ENCODE results near the gene BEX4.
"Not testable (repeated sequence)": the region's sequence is repeated elsewhere in the genome, so short reads cannot be mapped to it uniquely, and the experiment has no call there.

BEX4 gene

DNA sequence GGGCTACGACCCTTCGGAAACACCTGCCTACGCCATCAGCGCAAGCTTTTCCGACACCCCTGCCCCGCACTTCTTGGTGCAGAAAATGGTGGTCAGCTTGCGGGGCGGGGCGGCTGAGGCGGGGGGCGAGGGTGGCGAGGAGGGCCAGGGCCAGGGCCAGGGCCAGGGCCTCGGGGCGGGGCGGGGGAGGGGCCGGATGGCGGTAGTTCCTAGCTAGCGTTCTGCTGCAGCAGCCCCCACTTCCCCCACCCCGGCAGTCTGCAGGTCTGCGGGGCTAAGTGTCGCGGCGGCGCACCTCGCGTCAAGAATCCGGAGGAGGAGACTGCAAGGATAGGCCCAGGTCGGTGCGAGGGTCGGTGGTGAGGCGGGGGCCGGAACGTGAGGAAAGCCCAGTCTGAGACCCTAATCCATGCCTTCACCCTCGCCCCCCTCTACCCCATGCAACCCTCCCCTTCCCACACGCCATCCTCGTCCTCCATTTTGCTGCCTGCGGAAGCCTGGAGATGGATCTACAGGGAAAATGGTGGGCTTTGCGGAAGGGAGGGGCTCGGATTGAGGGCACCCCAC is 600 bp downstream of the BEX4 start:
- TF ChIP-seq GLIS3 (CRISPR knock-in tag; IDR thresholded peaks at IDR 0.05) (no peak), SNAI2 (CRISPR knock-in tag; IDR thresholded peaks at IDR 0.05) (no peak), ISL1 (CRISPR knock-in tag; IDR thresholded peaks at IDR 0.05) (no peak)
- TF ChIP-seq, protein P1, sequence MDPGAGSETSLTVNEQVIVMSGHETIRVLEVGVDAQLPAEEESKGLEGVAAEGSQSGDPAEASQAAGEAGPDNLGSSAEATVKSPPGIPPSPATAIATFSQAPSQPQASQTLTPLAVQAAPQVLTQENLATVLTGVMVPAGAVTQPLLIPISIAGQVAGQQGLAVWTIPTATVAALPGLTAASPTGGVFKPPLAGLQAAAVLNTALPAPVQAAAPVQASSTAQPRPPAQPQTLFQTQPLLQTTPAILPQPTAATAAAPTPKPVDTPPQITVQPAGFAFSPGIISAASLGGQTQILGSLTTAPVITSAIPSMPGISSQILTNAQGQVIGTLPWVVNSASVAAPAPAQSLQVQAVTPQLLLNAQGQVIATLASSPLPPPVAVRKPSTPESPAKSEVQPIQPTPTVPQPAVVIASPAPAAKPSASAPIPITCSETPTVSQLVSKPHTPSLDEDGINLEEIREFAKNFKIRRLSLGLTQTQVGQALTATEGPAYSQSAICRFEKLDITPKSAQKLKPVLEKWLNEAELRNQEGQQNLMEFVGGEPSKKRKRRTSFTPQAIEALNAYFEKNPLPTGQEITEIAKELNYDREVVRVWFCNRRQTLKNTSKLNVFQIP (CRISPR knock-in tag; IDR thresholded peaks at IDR 0.05; ENCODE audit: borderline replicate concordance, low read depth) = no peak
- TF ChIP-seq, protein P2, sequence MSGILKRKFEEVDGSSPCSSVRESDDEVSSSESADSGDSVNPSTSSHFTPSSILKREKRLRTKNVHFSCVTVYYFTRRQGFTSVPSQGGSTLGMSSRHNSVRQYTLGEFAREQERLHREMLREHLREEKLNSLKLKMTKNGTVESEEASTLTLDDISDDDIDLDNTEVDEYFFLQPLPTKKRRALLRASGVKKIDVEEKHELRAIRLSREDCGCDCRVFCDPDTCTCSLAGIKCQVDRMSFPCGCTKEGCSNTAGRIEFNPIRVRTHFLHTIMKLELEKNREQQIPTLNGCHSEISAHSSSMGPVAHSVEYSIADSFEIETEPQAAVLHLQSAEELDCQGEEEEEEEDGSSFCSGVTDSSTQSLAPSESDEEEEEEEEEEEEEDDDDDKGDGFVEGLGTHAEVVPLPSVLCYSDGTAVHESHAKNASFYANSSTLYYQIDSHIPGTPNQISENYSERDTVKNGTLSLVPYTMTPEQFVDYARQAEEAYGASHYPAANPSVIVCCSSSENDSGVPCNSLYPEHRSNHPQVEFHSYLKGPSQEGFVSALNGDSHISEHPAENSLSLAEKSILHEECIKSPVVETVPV (CRISPR knock-in tag; IDR thresholded peaks at IDR 0.05) = no peak
- TF ChIP-seq, protein P3, sequence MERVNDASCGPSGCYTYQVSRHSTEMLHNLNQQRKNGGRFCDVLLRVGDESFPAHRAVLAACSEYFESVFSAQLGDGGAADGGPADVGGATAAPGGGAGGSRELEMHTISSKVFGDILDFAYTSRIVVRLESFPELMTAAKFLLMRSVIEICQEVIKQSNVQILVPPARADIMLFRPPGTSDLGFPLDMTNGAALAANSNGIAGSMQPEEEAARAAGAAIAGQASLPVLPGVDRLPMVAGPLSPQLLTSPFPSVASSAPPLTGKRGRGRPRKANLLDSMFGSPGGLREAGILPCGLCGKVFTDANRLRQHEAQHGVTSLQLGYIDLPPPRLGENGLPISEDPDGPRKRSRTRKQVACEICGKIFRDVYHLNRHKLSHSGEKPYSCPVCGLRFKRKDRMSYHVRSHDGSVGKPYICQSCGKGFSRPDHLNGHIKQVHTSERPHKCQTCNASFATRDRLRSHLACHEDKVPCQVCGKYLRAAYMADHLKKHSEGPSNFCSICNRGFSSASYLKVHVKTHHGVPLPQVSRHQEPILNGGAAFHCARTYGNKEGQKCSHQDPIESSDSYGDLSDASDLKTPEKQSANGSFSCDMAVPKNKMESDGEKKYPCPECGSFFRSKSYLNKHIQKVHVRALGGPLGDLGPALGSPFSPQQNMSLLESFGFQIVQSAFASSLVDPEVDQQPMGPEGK (CRISPR knock-in tag; IDR thresholded peaks at IDR 0.05; ENCODE audit: borderline replicate concordance) = no peak
- ATAC-seq = peak; percentile 69

DNA sequence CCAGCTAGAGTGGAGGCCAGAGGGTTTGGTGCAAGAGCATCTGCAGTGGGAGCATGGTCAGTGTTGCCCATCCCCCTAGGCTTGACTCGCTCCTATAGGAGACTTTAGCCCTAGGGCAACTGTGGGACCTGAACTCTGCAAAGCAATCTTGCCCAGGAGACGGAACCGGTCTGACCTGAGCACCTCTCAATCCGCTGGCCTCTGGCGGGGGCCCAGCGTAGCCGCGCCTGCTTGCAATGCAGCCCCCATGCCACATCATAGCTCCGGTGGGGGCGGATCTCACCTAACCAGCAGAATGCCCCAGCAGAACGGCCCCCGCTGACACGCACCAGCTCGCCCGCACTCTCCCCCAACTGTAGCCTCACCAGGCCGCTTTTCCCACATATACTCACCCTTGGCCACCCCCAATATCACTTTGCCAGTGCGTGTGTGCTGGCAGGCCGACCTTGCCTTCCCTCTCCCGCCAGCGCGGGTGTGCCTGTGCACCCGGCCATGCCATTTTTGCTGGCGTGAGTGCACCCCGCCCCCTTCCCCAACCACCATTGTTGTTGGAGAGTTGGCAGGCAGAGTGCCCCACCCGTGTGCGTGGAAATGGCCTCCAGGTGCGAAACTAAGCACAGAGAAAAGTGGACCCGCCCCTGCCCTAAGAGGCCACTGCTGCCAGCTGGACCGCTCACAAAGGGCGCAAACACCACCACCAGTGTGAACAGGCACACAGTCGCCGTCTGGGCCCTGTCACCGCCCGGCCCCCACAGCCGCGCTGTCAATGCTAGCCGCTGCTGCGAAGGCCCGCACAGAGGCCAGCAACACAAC is 5.8 kb downstream of the BEX4 start:
- TF ChIP-seq ZFP30 (CRISPR knock-in tag; IDR thresholded peaks at IDR 0.05) = no peak
- no peak for TF ChIP-seq ZNF565 (CRISPR knock-in tag; conservative IDR thresholded peaks at IDR 0.05; ENCODE audit: low read depth)
- TF ChIP-seq, protein P1 (CRISPR knock-in tag; IDR thresholded peaks at IDR 0.05; ENCODE audit: borderline replicate concordance, low read depth) = no peak
- TF ChIP-seq ZFP3 (CRISPR knock-in tag; IDR thresholded peaks at IDR 0.05) = no peak
- TF ChIP-seq, protein P2 (CRISPR knock-in tag; IDR thresholded peaks at IDR 0.05) = no peak
- no peak for TF ChIP-seq ESRRG (CRISPR knock-in tag; IDR thresholded peaks at IDR 0.05)
- no peak for TF ChIP-seq ISL1 (CRISPR knock-in tag; IDR thresholded peaks at IDR 0.05)
- TF ChIP-seq ZNF70 (CRISPR knock-in tag; IDR thresholded peaks at IDR 0.05) = no peak
- no peak for ATAC-seq

DNA sequence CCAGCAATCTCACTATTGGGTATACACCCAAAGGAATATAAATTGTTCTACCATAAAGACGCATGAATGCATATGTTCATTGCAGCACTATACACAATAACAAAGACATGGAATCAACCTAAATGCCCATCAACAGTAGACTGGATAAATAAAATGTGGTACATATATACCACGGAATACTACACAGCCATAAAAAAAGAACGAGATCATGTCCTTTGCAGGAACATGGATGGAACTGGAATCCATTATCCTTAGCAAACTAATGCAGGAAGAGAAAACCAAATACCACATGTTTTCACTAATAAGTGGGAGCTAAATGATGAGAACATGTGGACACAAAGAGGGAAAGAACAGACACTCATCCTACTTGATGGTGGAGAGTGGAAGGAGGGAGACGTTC is 11.0 kb downstream of the BEX4 start:
- not testable (repeated sequence) for ATAC-seq

DNA sequence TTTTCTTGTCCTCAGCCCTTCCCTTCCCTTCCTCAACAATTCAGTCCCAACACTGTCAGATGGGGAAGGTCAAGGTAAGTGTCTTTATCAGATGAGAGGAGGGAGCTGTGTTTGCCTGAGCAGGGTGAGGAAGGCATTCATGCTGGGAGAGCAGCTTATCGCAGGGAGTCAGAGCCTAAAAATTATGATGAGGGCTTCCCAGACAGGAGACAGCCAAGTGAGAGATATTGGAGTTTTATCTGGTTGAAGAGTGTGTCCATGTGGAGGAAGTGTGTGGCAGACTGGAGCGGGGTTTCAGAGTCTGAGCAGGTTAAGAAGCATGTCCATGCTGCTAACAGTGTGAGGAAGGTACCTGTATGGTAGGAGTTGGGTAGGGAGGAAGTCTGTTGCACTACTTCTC is 18.4 kb downstream of the BEX4 start:
- ATAC-seq = no peak
- TF ChIP-seq, protein P4, sequence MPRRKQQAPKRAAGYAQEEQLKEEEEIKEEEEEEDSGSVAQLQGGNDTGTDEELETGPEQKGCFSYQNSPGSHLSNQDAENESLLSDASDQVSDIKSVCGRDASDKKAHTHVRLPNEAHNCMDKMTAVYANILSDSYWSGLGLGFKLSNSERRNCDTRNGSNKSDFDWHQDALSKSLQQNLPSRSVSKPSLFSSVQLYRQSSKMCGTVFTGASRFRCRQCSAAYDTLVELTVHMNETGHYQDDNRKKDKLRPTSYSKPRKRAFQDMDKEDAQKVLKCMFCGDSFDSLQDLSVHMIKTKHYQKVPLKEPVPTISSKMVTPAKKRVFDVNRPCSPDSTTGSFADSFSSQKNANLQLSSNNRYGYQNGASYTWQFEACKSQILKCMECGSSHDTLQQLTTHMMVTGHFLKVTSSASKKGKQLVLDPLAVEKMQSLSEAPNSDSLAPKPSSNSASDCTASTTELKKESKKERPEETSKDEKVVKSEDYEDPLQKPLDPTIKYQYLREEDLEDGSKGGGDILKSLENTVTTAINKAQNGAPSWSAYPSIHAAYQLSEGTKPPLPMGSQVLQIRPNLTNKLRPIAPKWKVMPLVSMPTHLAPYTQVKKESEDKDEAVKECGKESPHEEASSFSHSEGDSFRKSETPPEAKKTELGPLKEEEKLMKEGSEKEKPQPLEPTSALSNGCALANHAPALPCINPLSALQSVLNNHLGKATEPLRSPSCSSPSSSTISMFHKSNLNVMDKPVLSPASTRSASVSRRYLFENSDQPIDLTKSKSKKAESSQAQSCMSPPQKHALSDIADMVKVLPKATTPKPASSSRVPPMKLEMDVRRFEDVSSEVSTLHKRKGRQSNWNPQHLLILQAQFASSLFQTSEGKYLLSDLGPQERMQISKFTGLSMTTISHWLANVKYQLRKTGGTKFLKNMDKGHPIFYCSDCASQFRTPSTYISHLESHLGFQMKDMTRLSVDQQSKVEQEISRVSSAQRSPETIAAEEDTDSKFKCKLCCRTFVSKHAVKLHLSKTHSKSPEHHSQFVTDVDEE (CRISPR knock-in tag; IDR thresholded peaks at IDR 0.05) = no peak
- TF ChIP-seq OSR1 (CRISPR knock-in tag; IDR thresholded peaks at IDR 0.05) (no peak), SNAI2 (CRISPR knock-in tag; IDR thresholded peaks at IDR 0.05) (no peak), CSDC2 (CRISPR knock-in tag; IDR thresholded peaks at IDR 0.05) (no peak), ZC3H10 (CRISPR knock-in tag; IDR thresholded peaks at IDR 0.05) (no peak), ESRRG (CRISPR knock-in tag; IDR thresholded peaks at IDR 0.05) (no peak)
- TF ChIP-seq, protein P3 (CRISPR knock-in tag; IDR thresholded peaks at IDR 0.05; ENCODE audit: borderline replicate concordance) = no peak
- TF ChIP-seq, protein P2 (CRISPR knock-in tag; IDR thresholded peaks at IDR 0.05) = no peak

All from SK-N-SH treated with all-trans-retinoic acid at 6 μM for 48 hours (cell line).